Mononuclear cell (primary cell): ENCODE measurements around the gene ADARB2. TPM values are rescaled to one million over a fixed set of nuclear protein-coding genes. Genes with fewer than 3 reads are reported as not detected.
"Not testable (repeated sequence)": the region's sequence is repeated elsewhere in the genome, so short reads cannot be mapped to it uniquely, and the experiment has no call there.

Experiments used
- H3K27me3 ChIP-seq: 2 replicates; pipeline ENCODE4 v1.6.0; 2011; ENCODE audit warnings: low read length, control low read depth; ENCODE audit not compliant: insufficient read depth
- H3K4me1 ChIP-seq: 2 replicates; pipeline ENCODE4 v1.5.1; 2011; ENCODE audit warnings: mild to moderate bottlenecking, low read length, control low read depth; ENCODE audit not compliant: insufficient read depth
- H3K4me3 ChIP-seq: 2 replicates; pipeline ENCODE4 v1.5.1; 2011; ENCODE audit warnings: mild to moderate bottlenecking, low read length, moderate library complexity
- H3K9me3 ChIP-seq: 2 replicates; pipeline ENCODE4 v1.5.1; 2011; ENCODE audit warnings: low read depth, mild to moderate bottlenecking, control low read depth, low read length
- total RNA-seq: library from RNA; depleted of rRNA; stranded (reverse); fragments of >200 nt; gene quantifications from one replicate; pipeline ENCODE4 v1.2.3, GENCODE V29; 2012

ADARB2 gene
- total RNA-seq, 1 donor, result under 0.01 TPM

GRCh38 chr10:1249142-1249920 lies 488.0 kb downstream of the ADARB2 start:
- Histone ChIP-seq H3K4me3 (no peak overlapping the region), H3K27me3 (peaks cover 28% of the 10 kb centered on the region), H3K4me1 (no peaks in the 10 kb centered on the region), H3K9me3 (no peaks in the 10 kb centered on the region)

DNA sequence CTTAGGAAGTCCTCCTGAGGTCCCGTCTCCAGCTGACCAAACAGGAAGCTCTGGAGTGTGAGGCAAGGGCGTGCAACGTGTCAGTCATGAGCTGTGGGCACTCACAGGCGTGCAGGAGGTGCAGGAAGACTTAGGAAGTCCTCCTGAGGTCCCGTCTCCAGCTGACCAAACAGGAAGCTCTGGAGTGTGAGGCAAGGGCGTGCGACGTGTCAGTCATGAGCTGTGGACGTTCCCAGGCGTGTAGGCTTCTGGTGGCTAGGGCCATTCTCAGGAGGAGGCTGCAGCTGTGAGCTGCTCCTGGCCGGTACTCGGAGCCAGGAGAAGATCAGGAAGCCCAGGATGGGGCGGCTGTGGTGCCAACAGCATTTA lies 489.1 kb downstream of the ADARB2 start:
- H3K27me3 ChIP-seq, result peaks cover 28% of the 10 kb centered on the region
- H3K4me1 ChIP-seq, H3K4me3 ChIP-seq, H3K9me3 ChIP-seq: not testable (repeated sequence)

DNA sequence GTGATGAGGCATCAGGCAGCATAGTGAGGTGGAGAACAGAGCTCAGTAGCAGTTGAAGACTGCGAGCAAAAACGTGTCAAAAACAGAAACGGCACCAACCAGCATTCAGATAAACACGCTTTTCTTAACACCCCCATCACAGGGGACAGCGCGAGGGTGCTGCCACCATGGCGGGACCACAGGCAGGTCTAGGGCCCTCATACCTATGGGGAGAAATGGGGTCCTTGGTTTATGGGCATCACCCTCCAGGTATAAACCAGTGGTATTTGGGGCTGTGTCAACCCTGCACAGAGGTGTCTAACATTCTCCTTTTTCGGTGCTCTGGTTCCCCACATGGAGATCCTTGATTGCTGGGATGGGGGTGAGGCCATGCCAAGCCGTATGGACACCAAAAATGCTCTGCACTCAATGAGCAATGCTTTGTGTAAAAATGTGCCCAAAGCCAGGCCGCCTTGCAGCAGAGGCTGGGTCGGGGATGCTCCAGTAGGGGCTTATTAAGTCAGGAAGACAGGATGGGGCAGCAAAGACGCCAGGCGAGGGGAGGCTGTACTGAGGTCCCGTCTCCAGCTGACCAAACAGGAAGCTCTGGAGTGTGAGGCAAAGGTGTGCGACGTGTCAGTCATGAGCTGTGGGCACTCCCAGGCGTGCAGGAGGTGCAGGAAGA lies 489.6 kb downstream of the ADARB2 start:
- Histone ChIP-seq H3K27me3 (peaks cover 28% of the 10 kb centered on the region), H3K9me3 (no peaks in the 10 kb centered on the region), H3K4me1 (no peaks in the 10 kb centered on the region), H3K4me3 (no peak overlapping the region)

- Histone ChIP-seq H3K4me1 (no peaks in the 10 kb centered on the region), H3K27me3 (peaks cover 14% of the 10 kb centered on the region), H3K4me3 (no peak overlapping the region)
Observed at GRCh38 chr10:1244493-1244892, 492.8 kb downstream of the ADARB2 start.

GRCh38 chr10:1243486-1244234 lies 493.7 kb downstream of the ADARB2 start:
- Histone ChIP-seq H3K4me1 (no peaks in the 10 kb centered on the region), H3K9me3 (no peaks in the 10 kb centered on the region), H3K27me3 (peaks cover 10% of the 10 kb centered on the region), H3K4me3 (no peak overlapping the region)

More at GRCh38 chr10:1244493-1244892, 492.8 kb downstream of the ADARB2 start:
- no peaks in the 10 kb centered on the region for H3K9me3 ChIP-seq

DNA sequence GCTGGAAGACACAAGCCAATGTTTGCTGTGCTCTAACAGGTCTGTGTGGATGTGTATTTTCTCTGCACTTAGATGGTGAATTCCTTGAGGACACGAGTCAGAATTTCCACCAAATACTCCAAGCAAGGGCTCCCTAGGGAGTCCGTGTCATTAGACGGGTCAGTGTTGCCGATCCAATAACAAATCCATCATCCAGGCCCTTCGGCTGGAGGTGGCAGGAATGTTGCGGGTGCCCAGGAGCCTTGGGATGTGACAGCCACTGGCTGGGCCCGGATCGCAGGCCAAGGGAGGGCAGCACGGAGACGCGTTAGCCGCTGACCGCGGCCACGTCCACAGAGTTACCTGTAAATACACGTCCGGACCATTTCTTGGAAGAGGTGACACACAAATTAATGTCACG lies 494.4 kb downstream of the ADARB2 start:
- no peaks in the 10 kb centered on the region for H3K4me1 ChIP-seq
- no peaks in the 10 kb centered on the region for H3K9me3 ChIP-seq
- H3K4me3 ChIP-seq, result no peak overlapping the region
- H3K27me3 ChIP-seq, result peaks cover 3% of the 10 kb centered on the region

GRCh38 chr10:1241973-1242935 lies 495.1 kb downstream of the ADARB2 start:
- Histone ChIP-seq H3K9me3 (no peaks in the 10 kb centered on the region), H3K27me3 (no peaks in the 10 kb centered on the region), H3K4me1 (no peaks in the 10 kb centered on the region)

DNA sequence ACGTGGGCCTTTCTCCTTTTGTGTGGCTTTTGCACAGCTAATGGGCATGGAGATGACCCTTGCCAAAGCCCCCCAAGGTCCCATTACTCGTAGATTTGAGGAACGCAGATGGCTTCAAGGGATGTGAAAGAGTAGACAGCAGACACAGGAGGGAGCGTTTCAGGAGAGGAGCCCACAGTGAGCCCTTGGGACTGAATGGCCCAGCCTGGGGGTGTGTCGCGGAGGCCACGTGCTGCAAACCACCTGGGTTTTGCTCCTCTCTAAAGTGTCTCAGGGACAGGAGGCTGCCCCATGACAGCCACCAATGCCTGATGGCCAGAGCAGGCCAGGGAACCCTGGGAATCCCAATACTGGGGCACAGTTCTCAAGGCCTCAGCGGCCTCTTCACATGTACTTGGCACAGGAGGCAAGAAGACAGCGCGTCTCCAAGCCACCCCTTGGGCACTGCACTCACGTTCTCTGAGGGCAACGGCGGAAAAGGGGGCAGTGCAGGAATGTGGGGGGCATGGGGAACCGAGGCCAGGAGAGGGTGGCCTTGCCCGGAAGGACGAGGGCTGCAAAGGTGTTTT lies 495.9 kb downstream of the ADARB2 start:
- Histone ChIP-seq H3K27me3 (no peaks in the 10 kb centered on the region), H3K4me3 (no peak overlapping the region), H3K4me1 (no peaks in the 10 kb centered on the region), H3K9me3 (no peaks in the 10 kb centered on the region)

More at GRCh38 chr10:1241973-1242935, 495.1 kb downstream of the ADARB2 start:
- no peak overlapping the region for H3K4me3 ChIP-seq

DNA sequence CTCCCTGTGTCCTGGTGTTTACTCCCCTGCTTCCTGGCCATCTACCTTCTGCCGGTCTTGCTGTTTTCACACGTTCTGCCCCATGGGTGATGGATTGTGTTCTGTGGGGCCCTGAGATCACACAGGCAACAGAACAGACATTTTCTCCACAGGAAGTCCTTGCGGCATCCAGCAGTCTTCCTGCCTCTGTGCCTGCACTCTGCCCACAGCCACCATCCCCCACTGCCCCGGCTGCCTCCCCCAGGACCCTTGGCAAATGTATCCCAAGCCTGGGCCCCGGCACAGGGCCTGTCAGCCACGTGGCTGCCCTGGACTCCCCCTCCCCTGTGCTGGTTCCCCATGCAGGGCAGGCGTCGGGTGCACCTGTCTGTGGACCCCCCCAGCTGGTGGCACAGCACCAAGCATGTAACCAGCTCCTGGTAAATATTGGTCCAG lies 497.0 kb downstream of the ADARB2 start:
- Histone ChIP-seq H3K27me3 (no peaks in the 10 kb centered on the region), H3K4me3 (no peak overlapping the region), H3K4me1 (no peaks in the 10 kb centered on the region), H3K9me3 (no peaks in the 10 kb centered on the region)

GRCh38 chr10:1233031-1233430 lies 504.3 kb downstream of the ADARB2 start:
- Histone ChIP-seq H3K9me3 (no peaks in the 10 kb centered on the region), H3K4me3 (no peak overlapping the region)

DNA sequence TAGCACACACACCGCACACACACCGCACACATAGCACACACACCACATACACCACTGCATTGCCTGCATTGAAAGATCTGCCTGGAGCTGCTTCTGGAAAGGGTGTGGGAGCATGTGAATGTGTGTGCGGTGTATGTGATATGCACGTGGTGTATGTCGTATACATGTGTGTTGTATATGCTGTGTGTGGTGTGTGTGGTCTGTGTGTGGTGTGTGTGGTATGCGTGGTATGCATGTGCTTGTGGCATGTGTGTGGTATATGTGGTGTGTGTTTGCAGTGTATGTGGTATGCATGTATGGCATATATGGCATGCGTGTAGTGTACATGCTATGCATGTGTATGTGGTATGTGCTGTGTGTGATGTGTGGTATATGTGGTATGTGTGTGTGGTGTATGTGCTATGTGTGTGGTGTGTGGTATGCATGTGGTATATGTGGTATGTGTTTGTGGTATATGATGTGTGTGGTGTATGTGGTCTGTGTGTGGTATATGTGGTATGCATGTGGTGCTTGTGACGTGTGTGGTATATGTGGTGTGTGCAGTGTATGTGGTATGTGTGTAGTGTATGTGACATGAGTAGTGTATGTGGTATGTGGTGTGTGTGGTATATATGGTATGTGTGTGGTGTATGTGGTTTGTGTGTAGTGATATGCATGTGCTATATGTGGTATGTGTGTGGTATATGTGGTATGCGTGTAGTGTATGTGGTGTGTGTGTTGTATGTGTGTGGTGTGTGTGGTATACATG lies 505.0 kb downstream of the ADARB2 start:
- Histone ChIP-seq H3K9me3 (no peaks in the 10 kb centered on the region), H3K4me3 (no peak overlapping the region), H3K27me3 (no peaks in the 10 kb centered on the region), H3K4me1 (no peaks in the 10 kb centered on the region)

More at GRCh38 chr10:1233031-1233430, 504.3 kb downstream of the ADARB2 start:
- H3K4me1 ChIP-seq, result no peaks in the 10 kb centered on the region
- H3K27me3 ChIP-seq, result no peaks in the 10 kb centered on the region

GRCh38 chr10:1230592-1231275 lies 506.6 kb downstream of the ADARB2 start:
- Histone ChIP-seq H3K9me3 (no peaks in the 10 kb centered on the region), H3K4me3 (no peak overlapping the region), H3K4me1 (no peaks in the 10 kb centered on the region), H3K27me3 (no peaks in the 10 kb centered on the region)

DNA sequence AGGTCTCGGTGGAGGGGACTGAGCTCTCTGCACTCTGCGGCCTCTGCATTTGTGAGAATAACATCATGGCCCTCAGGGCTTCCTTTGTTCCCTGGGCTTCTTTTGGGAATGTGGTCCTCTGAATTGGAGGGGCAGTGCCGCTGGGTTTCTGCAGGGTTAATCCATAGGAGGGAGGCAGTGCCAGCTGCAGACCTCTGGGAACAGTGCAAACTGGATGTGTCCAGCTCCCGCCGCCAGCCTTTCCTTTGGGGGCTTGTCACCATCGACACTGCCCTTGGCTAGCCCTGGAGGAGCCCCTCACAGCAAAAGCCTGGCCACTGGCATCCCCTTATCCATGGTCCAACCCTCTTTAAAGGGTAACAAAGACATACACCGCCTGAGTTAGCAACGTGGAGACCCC lies 507.2 kb downstream of the ADARB2 start:
- Histone ChIP-seq H3K4me1 (no peaks in the 10 kb centered on the region), H3K9me3 (no peaks in the 10 kb centered on the region), H3K27me3 (no peaks in the 10 kb centered on the region), H3K4me3 (no peak overlapping the region)
